HEK293 (cell line): ENCODE measurements around the gene CHD5.
A peak's percentile ranks its signal among the peaks of the same experiment; 100 is the strongest.

ENCODE experiments used
- PRDM2 ChIP-seq: fragments of 450-650 bp; formaldehyde crosslinking; IDR thresholded peaks from 2 replicates; pipeline ENCODE4 v1.5.1; 2016; ENCODE audit warnings: missing biosample characterization, missing genetic modification characterization, borderline replicate concordance
- REST ChIP-seq: fragments of 450-650 bp; formaldehyde crosslinking; IDR thresholded peaks from 2 replicates; pipeline ENCODE4 v1.5.1; 2016; ENCODE audit warnings: missing biosample characterization, missing genetic modification characterization
- ZBTB10 ChIP-seq: fragments of 450-650 bp; formaldehyde crosslinking; IDR thresholded peaks from 2 replicates; pipeline ENCODE4 v1.5.1; 2016; ENCODE audit warnings: missing biosample characterization, missing genetic modification characterization
- ZIC2 ChIP-seq: fragments of 450-650 bp; formaldehyde crosslinking; IDR thresholded peaks from 2 replicates; pipeline ENCODE4 v1.5.1; 2016; ENCODE audit warnings: missing biosample characterization, missing genetic modification characterization
- ZNF112 ChIP-seq: fragments of 450-650 bp; formaldehyde crosslinking; IDR thresholded peaks from 2 replicates; pipeline ENCODE4 v1.5.0; 2017; ENCODE audit warnings: missing biosample characterization, missing genetic modification characterization
- ZNF202 ChIP-seq: fragments of 450-650 bp; formaldehyde crosslinking; IDR thresholded peaks from 2 replicates; pipeline ENCODE4 v1.5.1; 2016; ENCODE audit warnings: missing biosample characterization, missing genetic modification characterization, borderline replicate concordance
- ZNF211 ChIP-seq: fragments of 450-650 bp; formaldehyde crosslinking; IDR thresholded peaks from 2 replicates; pipeline ENCODE4 v1.5.1; 2016; ENCODE audit warnings: low read depth, missing biosample characterization, missing genetic modification characterization
- ZNF223 ChIP-seq: fragments of 450-650 bp; formaldehyde crosslinking; IDR thresholded peaks from 2 replicates; pipeline ENCODE4 v1.5.1; 2016; ENCODE audit warnings: missing biosample characterization, missing genetic modification characterization
- ZNF335 ChIP-seq: fragments of 450-650 bp; formaldehyde crosslinking; conservative IDR thresholded peaks from 2 replicates; pipeline ENCODE4 v1.5.1; 2016; ENCODE audit warnings: missing biosample characterization, missing genetic modification characterization
- ZNF488 ChIP-seq: fragments of 450-650 bp; formaldehyde crosslinking; IDR thresholded peaks from 2 replicates; pipeline ENCODE4 v1.5.1; 2016; ENCODE audit warnings: missing biosample characterization, missing genetic modification characterization
- ZNF561 ChIP-seq: fragments of 450-650 bp; IDR thresholded peaks from 2 replicates; pipeline ENCODE4 v1.5.1; 2018; ENCODE audit warnings: missing biosample characterization, missing genetic modification characterization, borderline replicate concordance
- ZNF600 ChIP-seq: fragments of 450-650 bp; formaldehyde crosslinking; IDR thresholded peaks from 2 replicates; pipeline ENCODE4 v1.5.1; 2016; ENCODE audit warnings: missing biosample characterization, missing genetic modification characterization
- ZNF704 ChIP-seq: fragments of 450-650 bp; formaldehyde crosslinking; IDR thresholded peaks from 2 replicates; pipeline ENCODE4 v1.5.1; 2016; ENCODE audit warnings: missing biosample characterization, missing genetic modification characterization
- ZSCAN18 ChIP-seq: fragments of 450-650 bp; formaldehyde crosslinking; IDR thresholded peaks from 2 replicates; pipeline ENCODE4 v1.5.1; 2016; ENCODE audit warnings: missing biosample characterization, missing genetic modification characterization

CHD5 gene

GRCh38 chr1:6178751-6179563, 1.2 kb downstream of the CHD5 start (continued):
- TF ChIP-seq ZBTB10 (tag by site-specific recombination): 0 out of 2 replicates have a peak, but pooled peaks have one; percentile 21
- TF ChIP-seq PRDM2 (tag by site-specific recombination): no peak
- no peak for TF ChIP-seq REST (tag by site-specific recombination)
- TF ChIP-seq ZNF223 (tag by site-specific recombination): no peak
- TF ChIP-seq ZNF600 (tag by site-specific recombination): peak; percentile 67
- no peak for TF ChIP-seq ZNF704
- peak; percentile 73 for TF ChIP-seq ZNF335 (tag by site-specific recombination)
- no peak for TF ChIP-seq ZNF211 (tag by site-specific recombination)
- no peak for TF ChIP-seq ZNF202 (tag by site-specific recombination)
- no peak for TF ChIP-seq ZSCAN18 (tag by site-specific recombination)
- no peak for TF ChIP-seq ZNF488 (tag by site-specific recombination)
- no peak for TF ChIP-seq ZNF112
- peak; percentile 63 for TF ChIP-seq ZIC2 (tag by site-specific recombination)
- TF ChIP-seq ZNF561 (tag by site-specific recombination): no peak
